VCaP (cell line): ENCODE measurements around the gene SCML2.

Source experiments
- H3K27ac ChIP-seq: fragments of 450-650 bp; 2 replicates; pipeline ENCODE4 v1.5.1; 2017
- TF ChIP-seq, protein P1 (sequence below): fragments of 450-650 bp; conservative IDR thresholded peaks from 2 replicates; pipeline ENCODE4 v1.5.1; 2017; ENCODE audit warnings: mild to moderate bottlenecking, moderate library complexity

The SCML2 gene

DNA sequence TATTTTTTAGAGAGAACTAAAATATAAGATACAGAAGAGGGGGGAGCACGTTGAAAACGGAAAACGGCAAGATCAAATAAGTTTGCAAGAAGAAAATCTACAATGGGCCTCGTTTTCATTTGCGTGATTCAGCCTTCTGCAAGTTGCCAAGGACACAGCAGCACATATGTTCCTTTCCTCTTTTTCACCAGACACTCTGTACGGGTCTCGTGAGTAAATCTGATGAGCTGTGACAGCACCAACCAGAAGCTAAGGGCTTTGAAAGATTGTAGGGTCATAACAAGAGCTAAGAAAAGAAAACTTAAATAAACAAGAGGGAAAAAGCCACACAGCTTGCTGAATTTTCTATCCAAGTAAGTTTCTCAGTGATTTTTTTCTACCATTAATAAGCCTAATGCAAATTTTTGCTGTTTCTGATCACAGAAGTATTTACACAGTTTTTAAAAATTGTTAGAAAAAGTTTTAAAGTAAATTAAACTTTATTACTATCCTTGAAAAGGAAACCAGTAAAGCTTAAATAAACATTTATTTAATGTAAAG lies 63.4 kb downstream of the SCML2 start:
- TF ChIP-seq, protein P1, sequence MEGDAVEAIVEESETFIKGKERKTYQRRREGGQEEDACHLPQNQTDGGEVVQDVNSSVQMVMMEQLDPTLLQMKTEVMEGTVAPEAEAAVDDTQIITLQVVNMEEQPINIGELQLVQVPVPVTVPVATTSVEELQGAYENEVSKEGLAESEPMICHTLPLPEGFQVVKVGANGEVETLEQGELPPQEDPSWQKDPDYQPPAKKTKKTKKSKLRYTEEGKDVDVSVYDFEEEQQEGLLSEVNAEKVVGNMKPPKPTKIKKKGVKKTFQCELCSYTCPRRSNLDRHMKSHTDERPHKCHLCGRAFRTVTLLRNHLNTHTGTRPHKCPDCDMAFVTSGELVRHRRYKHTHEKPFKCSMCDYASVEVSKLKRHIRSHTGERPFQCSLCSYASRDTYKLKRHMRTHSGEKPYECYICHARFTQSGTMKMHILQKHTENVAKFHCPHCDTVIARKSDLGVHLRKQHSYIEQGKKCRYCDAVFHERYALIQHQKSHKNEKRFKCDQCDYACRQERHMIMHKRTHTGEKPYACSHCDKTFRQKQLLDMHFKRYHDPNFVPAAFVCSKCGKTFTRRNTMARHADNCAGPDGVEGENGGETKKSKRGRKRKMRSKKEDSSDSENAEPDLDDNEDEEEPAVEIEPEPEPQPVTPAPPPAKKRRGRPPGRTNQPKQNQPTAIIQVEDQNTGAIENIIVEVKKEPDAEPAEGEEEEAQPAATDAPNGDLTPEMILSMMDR: no peak
- H3K27ac ChIP-seq: no peak overlapping the region

DNA sequence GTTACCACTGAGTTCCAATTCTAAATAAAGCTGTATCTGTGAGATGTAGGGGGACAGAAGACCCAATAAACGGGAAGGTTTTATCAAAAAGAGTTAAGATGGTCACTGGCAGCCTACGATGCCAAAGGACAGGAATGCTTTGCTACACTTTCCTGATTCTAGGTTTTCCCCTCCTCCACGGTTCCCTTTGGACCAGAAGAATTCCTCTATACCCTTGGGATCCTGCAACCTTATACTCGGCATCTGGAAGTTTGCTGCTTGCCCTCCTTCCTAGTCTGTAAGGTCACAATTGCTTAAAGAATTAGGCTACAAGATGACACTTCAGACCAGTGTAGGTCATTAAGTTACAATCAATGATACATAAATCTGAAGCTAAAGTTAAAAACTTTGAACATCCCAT lies 64.3 kb downstream of the SCML2 start:
- H3K27ac ChIP-seq: no peak overlapping the region
- TF ChIP-seq, protein P1: no peak

DNA sequence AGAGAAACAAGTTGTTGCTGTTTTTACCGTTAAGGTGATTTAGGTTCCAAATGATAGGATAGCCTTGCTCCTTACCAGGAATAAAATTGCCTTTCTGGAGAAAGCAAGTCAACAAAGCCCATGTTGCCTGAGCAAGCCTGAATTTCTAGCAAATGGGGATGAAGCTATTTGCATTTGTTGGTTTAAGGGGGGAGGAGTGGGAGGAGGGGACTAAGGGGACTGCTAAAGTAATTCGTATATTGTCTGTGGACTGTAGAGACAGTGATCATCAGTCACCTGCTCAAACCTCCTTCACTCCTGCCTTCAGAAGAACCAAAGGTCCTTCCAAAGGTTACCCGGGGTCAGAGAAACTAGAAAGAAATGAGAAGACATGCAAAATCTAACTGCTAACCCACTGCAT lies 65.8 kb downstream of the SCML2 start:
- TF ChIP-seq, protein P1: no peak
- no peak overlapping the region for H3K27ac ChIP-seq

DNA sequence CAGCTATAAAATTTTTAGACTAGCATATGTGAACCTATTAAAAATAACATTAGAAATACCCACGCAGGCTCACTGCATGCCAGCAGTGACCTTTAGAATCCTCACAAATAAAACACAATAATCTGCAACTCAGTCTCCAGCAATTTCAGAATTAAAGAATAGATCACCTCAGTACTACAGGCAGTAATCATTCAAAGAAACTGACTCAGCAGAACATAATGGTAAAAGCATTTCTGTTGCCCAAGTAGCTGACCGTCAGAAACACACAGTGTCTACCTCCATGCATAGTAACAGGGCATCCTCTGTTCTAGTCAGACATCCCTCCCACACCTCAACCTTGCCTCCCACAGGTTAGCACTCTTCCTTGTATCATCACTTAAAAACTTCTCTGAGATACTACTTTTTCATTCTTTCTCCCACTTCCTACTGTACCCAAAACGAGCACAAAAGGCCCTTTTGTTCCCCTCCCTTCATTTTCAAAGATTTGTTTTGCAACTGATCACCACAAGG lies 68.1 kb downstream of the SCML2 start:
- TF ChIP-seq, protein P1: no peak
- H3K27ac ChIP-seq: no peak overlapping the region

DNA sequence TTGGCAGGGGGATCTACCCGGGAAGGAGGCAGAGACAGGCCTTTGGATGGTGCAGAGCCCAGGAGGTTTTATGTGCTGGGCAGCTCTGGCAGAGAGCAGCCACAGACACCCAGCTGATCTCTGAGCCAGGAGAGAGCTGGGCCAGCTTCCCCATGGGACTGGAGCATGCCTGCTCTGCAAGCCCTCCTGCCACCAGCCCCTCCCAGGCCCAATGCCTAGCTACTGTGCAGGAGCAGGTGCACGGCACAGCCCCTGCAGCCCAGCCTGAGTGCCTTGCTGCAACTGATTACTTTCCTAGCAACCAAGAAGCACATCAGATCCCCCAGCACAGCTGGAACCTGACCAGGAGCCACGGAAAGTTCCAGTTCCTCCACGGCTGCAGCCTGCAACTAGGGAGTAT lies 76.0 kb downstream of the SCML2 start:
- no peak overlapping the region for H3K27ac ChIP-seq
- TF ChIP-seq, protein P1: no peak

DNA sequence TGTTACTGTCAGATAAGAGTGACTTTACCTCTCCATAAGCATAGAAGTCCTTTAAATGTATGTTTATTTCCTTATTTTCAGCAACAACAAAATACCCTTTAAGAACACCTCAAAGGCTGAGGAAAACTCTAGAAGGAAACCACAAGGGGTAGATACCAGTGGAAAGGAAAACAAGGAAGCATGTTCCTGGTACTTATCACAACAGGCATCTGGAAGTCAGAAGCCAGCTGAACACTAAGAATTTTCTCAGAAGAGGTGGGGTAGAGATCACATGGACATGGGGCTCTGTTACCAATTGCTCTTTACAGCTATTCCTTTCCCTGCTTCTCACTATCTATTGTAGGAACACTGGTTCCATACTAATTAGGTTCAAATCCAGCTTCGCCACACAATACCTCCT lies 82.3 kb downstream of the SCML2 start:
- TF ChIP-seq, protein P1: no peak
- no peak overlapping the region for H3K27ac ChIP-seq

DNA sequence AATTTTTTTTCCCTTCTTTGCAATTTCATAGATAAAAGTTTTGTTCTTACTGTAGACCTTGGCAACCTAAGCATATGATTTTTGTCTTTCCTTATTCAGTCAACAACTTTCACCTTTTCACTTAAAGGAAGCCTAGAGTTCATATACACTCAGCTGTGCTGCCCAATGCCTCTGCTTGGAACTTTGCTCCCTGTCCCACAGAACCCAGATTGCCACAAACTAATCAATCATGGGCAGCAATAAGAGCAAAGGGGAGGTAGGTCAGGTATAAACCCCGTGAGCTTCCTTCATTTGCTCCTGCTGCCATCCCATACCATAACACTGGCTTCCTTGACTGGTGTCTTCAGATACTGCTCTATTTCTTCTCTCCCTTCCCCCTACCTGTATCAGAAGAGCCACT lies 82.8 kb downstream of the SCML2 start:
- TF ChIP-seq, protein P1: no peak
- H3K27ac ChIP-seq: no peak overlapping the region
